A549 (cell line): ENCODE measurements around the gene CACNA1C.

Experiments
- CTCF ChIP-seq: fragments of >200 bp; sonication (Bioruptor Twin); formaldehyde crosslinking; IDR thresholded peaks from 3 replicates; pipeline ENCODE4 v1.5.1; 2016
- ELK1 ChIP-seq: fragments of 150-350 bp; IDR thresholded peaks from 2 replicates; pipeline ENCODE4 v1.6.1; 2014; ENCODE audit warnings: low read depth, mild to moderate bottlenecking, low read length

DNA sequence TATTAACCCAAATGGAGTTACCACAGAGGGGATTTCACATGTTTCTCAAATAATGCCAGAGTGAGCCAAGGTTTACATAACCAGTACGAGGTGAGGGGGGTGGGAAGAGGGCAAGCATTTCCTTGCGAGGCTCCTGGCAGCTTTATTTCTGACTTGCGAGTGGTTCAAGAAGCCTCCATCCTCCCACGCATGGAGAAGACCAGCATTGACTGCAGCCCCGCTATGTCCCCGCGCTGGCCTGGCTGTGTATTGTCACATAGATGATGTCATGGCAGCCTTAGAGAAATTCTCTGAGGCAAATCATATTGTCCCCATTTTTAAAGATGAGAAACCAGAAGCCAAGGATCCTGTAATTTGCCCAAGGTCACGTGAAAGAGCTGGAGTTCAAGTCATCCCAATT lies 188.2 kb downstream of the CACNA1C start:
- TF ChIP-seq CTCF (no peak), ELK1 (no peak)
